ENCODE results near the gene FAM47A.

The FAM47A gene

DNA sequence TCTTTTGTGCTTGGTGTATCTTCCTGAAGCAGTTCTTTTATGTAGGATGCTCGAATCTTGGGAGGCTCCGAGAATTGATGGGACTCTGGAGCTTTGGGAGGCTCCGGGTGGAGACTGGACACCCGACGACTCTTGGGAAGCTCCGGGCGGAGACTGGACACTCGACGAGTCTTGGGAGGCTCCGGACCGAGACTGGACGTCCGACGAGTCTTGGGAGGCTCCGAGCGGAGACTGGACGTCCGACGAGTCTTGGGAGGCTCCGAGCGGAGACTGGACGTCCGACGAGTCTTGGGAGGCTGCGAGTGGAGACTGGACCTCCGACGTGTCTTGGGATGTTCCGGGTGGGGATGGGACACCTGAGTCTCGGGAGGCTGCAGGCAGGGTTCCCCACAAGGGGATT is 1.6 kb downstream of the FAM47A start:
- TF ChIP-seq, protein P1, sequence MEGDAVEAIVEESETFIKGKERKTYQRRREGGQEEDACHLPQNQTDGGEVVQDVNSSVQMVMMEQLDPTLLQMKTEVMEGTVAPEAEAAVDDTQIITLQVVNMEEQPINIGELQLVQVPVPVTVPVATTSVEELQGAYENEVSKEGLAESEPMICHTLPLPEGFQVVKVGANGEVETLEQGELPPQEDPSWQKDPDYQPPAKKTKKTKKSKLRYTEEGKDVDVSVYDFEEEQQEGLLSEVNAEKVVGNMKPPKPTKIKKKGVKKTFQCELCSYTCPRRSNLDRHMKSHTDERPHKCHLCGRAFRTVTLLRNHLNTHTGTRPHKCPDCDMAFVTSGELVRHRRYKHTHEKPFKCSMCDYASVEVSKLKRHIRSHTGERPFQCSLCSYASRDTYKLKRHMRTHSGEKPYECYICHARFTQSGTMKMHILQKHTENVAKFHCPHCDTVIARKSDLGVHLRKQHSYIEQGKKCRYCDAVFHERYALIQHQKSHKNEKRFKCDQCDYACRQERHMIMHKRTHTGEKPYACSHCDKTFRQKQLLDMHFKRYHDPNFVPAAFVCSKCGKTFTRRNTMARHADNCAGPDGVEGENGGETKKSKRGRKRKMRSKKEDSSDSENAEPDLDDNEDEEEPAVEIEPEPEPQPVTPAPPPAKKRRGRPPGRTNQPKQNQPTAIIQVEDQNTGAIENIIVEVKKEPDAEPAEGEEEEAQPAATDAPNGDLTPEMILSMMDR (conservative IDR thresholded peaks at IDR 0.05; ENCODE audit: control insufficient read depth, insufficient read depth, low read depth, low read length) = no peak
- H3K4me3 ChIP-seq (ENCODE audit: control insufficient read depth, low read depth, low read length) = no peak overlapping the region
- no peak for DNase-seq (ENCODE audit: low read depth)

DNA sequence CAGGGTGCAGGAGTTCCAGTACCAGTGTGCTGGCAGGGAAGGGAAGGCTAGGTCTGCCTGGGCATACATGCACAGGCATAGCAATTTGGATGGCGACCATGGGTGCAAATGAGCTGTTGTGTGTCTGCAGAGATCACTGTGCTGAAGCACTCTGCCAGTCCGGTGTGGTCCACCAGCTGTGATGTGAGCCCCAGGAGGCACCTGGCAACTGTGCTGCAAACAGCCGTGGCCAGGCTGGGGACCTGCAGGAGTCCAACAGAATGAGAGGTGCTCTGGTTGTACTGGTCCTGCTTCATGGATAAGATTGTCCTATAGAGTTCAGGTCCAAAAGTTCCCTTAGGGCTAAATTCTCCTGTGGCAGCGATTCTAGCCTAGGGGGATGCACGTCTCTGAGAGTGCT is 6.1 kb downstream of the FAM47A start:
- H3K4me3 ChIP-seq (ENCODE audit: control insufficient read depth, low read depth, low read length) = no peak overlapping the region
- TF ChIP-seq, protein P1 (conservative IDR thresholded peaks at IDR 0.05; ENCODE audit: control insufficient read depth, insufficient read depth, low read depth, low read length) = no peak
- no peak for DNase-seq (ENCODE audit: low read depth)

DNA sequence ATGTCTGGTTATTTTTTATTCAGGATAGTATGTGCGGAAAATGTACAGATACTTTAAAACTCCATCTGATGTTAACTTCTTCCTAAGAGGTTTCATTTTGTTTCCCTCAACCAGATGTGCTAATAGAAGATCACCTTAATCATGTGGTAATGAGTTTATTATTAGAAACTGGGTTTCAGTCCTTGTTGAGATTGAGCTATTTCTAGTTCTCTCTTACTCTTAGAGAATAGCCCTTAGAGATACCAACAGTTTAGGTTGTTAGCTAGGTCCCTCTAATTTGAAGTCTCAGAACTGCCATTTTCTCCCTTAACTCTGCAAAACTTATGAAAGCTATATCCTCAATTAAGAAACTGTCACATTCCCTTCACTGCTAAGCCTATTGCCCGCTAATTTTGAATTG is 13.0 kb downstream of the FAM47A start:
- TF ChIP-seq, protein P1 (conservative IDR thresholded peaks at IDR 0.05; ENCODE audit: control insufficient read depth, insufficient read depth, low read depth, low read length) = no peak
- H3K4me3 ChIP-seq (ENCODE audit: control insufficient read depth, low read depth, low read length) = no peak overlapping the region
- DNase-seq (ENCODE audit: low read depth) = no peak

DNA sequence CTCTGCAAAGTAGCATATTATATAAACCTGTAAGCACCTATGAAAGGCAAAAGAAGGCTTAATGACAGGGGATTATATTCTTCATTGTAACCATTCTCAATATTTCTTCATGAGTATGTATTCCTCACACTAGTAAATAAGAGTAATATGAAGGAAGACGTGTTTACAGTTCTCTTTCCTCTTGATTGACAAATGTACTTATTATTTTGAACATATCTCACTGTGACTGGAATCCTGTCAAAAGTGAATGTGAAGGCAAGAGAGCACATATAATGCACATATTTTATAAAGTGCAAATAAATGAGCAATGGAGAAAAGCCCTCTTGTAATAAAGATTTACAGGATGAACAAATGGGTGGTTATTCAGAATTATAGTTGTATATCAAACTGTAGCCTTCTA is 19.7 kb downstream of the FAM47A start:
- DNase-seq (ENCODE audit: low read depth) = no peak
- no peak overlapping the region for H3K4me3 ChIP-seq (ENCODE audit: control insufficient read depth, low read depth, low read length)
- TF ChIP-seq, protein P1 (conservative IDR thresholded peaks at IDR 0.05; ENCODE audit: control insufficient read depth, insufficient read depth, low read depth, low read length) = no peak
